ENCODE measurements around the gene STK32B.
"Not testable (repeated sequence)": the region's sequence is repeated elsewhere in the genome, so short reads cannot be mapped to it uniquely, and the experiment has no call there.

The STK32B gene

DNA sequence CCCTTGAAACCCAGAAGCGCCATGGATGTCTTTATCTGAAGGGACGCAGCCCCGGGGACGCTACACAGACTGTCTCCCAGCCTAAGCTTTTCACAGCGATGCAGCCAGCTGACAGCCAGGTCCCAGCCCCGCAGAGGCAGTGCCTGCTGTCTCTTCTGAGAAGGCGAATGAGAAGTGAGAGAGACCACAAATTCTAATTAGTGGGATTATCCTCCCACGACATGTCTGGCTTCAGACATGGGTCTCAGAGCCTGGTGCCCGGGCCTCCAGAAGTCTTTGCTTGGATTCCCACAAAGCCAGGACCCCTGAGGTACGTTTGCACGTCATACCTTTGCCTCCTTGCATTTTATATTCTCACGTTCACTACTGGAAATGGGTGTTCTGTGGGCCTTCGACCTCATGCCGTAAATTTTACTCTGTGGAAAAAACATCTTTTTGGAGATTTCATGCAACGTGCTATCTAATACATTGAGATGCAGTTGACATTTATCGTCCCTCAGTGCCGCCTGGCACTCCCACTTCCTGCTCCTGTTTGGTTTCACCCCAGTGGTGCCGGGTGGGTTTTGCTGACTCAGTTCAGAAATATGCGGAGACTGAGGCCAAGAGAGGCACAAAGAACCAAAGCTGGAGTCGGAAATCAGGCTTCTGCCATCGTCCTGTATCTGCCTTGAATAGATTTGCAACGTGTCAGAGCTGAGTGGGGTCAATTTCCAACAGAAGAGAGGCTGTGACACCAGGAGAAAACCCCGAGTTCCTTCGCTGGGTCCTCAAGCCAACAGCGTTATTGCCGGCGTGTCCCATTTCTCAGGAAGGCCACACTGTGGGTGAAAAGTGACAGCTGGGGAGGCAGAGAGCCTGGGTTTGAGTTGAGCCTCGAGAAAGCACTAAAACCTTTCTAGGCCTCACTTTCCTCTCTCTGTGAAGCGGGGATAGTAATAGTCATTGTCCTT lies 114.4 kb downstream of the STK32B start:
- no peak for DNase-seq

DNA sequence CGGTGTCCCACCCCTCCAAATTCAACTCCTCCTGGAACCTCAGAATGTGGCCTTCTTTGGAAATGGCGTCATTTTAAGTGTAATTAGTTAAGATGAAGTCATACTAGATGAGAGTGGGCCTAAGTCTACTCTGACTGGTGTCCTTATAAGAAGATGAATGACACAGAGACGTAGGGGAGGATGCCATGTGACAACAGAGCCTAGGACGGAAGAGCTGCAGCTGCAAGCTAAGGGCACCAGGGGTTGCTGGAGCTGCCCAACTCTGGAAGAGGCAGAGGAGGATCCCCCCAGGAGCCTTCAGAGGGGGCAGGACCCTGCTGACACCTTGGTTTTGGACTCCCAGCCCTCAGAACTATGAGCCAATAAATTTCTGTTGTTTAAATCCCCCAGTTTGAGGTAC lies 115.1 kb downstream of the STK32B start:
- DNase-seq, result no peak

DNA sequence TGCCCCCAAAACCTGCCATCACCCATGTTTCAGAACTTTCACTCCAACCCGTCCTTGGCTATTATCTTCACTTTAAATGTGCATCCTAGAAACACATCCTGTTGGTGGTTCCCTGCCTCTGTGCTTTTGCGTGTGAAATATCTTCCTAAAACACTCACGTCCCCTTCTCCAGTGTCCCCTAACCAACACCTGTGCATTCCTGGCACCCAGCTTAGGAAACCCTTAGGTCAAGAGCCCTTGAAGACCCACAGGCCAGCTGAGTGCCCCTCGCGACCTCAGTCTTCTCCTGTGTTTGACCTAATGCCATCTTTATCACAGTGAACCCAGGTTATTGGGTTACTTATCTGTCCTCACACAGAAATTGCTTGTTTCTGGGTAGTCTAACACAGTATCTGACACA lies 117.6 kb downstream of the STK32B start:
- DNase-seq, result no peak

DNA sequence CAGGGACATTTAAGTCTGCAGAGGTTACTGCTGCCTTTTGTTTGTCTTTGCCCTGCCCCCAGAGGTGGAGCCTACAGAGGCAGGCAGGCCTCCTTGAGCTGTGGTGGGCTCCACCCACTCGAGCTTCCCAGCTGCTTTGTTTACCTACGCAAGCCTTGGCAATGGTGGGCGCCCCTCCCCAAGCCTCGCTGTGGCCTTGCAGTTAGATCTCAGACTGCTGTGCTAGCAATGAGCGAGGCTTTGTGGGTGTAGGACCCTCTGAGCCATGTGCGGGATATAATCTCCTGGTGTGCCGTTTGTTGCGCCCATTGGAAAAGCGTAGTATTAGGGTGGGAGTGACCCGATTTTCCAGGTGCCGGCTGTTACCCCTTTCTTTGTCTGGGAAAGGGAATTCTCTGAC lies 124.6 kb downstream of the STK32B start:
- DNase-seq, result not testable (repeated sequence)

GRCh38 chr4:5184606-5185005 lies 133.3 kb downstream of the STK32B start:
- no peak for DNase-seq

GRCh38 chr4:5185551-5185950 lies 134.3 kb downstream of the STK32B start:
- DNase-seq, result no peak

GRCh38 chr4:5186271-5187064 lies 135.2 kb downstream of the STK32B start:
- DNase-seq, result no peak

DNA sequence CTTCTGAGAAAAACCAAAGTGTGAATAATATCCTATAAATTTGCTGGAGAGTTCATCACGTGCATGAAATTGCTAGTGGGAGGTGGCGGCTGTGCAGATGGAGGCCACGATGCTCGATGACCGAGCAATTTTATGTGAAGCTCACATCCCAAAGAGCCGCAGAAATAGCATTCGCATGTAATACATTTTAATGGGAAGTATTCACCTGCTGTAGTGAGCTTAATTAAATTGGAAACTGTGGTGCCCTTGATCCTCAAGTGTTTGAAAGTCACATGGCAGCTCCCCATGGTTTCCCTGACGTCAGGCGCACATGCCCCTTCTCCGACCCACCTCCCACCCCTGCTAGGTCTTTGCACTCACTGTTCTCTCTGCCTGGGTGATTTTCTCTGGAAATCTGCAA lies 136.8 kb downstream of the STK32B start:
- DNase-seq, result no peak

DNA sequence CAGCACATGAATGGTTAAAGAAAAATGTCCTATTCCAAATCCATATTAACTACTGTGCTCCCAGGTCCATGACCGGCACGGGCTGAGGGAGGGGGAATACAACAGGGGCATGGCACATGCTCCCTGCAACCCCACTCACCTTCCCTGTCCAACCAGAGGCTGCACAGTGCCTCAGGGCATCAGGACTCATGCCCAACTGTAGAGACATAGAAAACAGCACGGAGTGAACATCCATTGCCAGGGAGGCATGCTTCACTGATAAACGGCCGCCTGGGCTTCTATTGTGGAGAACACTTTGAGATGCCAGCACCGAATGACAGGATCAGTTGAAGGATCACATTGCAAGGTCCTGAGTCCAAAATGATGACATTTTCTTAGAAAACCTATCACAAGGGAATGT lies 140.6 kb downstream of the STK32B start:
- no peak for DNase-seq

DNA sequence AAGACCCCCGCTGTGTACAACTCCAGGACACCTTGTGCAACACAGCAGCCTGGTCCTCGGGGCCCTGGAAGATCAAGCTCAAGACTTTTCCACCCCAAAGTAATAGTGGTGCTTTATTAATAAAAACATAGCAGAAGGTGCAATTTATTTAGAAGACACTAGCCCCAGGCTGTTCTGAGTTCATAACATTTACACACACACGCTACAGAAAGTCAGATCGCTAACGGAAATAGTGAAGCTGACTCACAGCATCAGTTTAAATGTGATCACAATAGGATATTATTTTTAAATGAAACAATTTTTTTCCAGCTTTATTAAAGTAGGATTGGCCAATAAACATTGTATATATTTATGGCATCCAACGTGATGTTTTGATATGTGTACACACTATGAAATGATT lies 141.0 kb downstream of the STK32B start:
- DNase-seq, result no peak

- DNase-seq, result no peak
Observed at GRCh38 chr4:5192678-5193077, 141.4 kb downstream of the STK32B start.

- no peak for DNase-seq
Observed at GRCh38 chr4:5198656-5199541, 147.6 kb downstream of the STK32B start.

GRCh38 chr4:5199912-5200311 lies 148.6 kb downstream of the STK32B start:
- no peak for DNase-seq

- no peak for DNase-seq
Observed at GRCh38 chr4:5200513-5200912, 149.2 kb downstream of the STK32B start.

- no peak for DNase-seq
Observed at GRCh38 chr4:5203309-5203992, 152.2 kb downstream of the STK32B start.

GRCh38 chr4:5203993-5204310 lies 152.7 kb downstream of the STK32B start:
- no peak for DNase-seq

GRCh38 chr4:5204781-5205180 lies 153.5 kb downstream of the STK32B start:
- DNase-seq, result no peak

DNA sequence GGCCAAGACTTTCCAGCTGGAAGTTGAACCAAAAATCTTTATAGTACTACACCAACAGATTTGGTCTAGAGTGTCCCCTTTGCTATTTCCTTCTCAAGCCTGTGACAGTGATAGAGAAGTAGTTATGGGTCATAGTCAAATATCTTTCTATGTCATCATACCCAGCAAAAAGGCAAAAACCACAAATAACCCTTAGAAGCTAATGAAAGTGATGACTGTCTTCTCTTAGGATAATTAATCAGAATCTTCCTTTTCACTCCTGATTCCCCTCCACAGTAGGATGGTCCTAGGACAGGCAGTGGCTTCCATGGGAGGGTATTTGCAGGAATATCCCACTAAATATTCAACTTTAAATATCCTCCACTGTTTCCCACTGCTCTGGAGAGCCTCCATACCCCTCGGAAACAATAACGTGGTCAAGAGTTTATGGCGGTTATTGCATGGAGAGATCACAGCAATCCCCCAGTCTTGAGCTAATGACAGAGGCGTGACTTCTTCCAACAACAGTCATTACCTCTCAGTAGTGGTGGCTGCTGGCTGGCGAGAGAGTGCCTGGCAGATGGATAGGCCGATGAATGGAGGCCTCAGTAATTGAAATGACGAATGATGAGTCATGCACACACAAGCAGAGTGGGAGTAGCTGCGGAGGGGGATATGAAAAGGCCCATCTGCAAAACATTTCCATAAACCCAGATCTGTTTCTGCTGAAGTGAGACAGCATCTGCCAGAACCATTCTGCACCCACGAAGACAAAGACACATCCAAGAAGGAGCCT lies 154.9 kb downstream of the STK32B start:
- no peak for DNase-seq

DNA sequence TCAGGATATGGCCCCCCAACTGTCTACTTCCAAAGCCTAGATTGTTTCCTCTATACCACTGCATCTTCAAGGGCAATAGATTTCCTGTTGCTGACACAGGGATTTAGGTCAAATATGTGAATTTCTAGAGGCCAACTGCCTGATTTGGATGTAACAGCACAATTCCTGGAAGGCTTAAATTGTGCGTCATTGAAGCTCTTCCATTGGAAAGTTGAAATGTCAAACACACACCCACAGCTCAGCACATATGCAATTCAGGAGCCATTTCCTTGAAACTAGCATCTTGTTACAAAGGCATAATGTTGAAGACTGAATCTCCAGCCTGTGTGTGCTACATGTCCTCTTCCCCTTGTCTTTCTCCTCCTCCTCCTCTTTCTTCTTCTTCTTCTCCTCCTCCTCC lies 158.6 kb downstream of the STK32B start:
- no peak for DNase-seq

GRCh38 chr4:5211282-5211839 lies 160.1 kb downstream of the STK32B start:
- no peak for DNase-seq

DNA sequence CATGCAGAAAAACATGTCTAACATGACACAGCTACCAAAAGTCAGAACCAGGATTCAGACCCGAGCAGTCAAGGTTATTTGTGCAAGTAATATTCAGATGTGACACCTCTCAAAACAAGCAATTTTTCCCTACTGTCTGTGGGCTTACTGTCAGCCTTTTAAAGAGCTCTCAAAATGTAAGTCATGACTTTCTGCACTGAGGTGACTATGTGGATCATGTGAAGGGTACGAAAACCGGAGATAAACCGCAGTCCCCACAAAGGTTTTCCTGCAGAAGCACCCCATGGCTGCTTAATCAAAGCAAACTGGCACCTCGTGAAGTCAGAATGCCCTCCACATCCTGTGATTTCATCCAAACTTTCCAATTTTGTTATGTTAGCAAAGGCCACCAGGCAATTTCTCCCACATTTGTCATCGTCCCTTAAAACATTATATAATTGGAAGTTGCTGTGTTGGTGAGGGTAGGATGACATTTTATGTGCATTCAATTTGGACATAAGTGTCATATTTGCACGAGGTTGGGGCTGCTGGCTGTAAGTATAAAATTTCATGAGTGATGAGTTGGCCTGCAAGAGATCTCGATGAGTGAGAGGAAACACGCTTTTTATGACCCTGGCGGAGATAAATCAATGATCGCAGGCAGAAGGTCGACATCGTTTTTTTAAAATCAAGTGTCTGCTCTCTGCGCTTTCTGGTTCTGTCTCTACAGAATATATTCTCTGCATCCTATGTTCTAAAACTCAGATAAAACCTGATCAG lies 161.2 kb downstream of the STK32B start:
- DNase-seq, result no peak

Data from MV-4-11 (cell line).